Umbilical cord (tissue), 2 donors: Measurements from ENCODE around the gene DGCR2. TPM values are rescaled to one million over a fixed set of nuclear protein-coding genes. Genes with fewer than 3 reads are reported as not detected.
"Not testable (repeated sequence)": the region's sequence is repeated elsewhere in the genome, so short reads cannot be mapped to it uniquely, and the experiment has no call there.

Experiments used
- DNase-seq: peaks from one replicate; pipeline ENCODE4 v3.0.0-alpha.2; 2015; ENCODE audit warnings: low spot score
- total RNA-seq: library from RNA; depleted of rRNA; stranded (reverse); fragments of >200 nt; gene quantifications from one replicate; pipeline ENCODE4 v1.2.3, GENCODE V29; 2014; ENCODE audit warnings: low replicate concordance; ENCODE audit not compliant: insufficient read depth

Gene DGCR2
- total RNA-seq, 1 donor from 2014 or later = 47.4 TPM

GRCh38 chr22:19061471-19062138 lies 60.6 kb downstream of the DGCR2 start:
- no peak for DNase-seq

GRCh38 chr22:19060356-19061009 lies 61.7 kb downstream of the DGCR2 start:
- no peak for DNase-seq

- no peak for DNase-seq
Observed at GRCh38 chr22:19059481-19060278, 62.5 kb downstream of the DGCR2 start.

DNA sequence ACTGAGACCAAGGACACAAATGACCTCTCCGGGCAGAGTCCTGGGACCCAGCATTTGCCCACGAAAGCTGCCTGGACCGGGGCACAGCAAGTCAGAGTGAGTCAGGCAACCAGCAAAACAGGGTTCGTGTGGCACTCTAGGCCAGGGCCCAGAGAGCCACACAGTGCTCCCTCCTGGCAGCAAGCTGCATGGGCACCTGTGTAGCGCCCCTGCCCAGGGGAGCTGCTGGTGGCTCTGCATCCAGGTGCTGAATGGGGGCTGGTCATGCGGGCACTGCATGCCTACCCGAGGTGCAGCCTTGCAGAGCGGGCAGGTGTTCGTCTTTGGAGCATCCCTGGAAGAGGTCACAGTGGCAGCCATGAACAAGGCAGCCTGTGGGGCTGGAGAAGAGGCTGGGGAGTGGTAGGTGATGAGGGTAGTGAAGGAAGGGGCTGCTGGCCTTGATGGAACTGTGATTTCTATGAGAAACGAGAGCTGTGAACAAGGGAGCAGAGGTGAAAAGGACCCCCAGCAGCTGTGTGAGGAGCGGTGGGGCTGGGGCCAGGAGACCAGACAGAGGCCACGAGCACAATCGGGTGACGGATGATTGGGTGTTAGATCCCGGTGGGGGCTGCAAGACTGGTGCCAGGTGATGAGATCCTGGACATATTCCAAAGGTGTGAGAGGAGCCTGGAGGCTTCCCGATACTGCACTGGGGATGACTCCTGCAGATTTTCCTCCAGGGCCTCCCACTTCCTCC lies 63.3 kb downstream of the DGCR2 start:
- DNase-seq = no peak

DNA sequence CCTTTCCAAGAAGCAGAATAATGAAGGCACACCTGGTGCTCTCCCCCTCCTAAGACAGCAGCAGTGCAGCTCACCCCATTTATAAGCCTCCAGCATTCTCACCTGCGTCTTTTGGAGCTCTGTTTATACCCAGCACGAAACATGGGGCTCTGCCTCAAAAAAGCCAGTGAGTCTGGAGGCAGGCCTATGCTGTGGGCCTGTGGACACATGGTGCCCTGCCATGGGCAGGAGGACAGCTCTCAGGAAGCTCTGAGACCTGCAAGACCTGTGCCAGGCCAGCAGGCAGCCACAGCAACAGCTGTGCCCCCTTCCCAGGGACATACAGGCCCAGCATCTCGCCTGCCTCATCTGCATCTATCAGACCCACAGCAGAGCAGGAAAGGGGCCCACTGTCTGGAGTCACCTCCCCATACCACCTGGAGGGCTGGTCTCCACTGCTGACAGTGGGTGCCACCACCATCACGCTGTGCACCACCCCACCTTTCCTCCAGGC lies 64.2 kb downstream of the DGCR2 start:
- DNase-seq = no peak

GRCh38 chr22:19057539-19057938 lies 64.7 kb downstream of the DGCR2 start:
- DNase-seq = no peak

- no peak for DNase-seq
Observed at GRCh38 chr22:19056951-19057401, 65.2 kb downstream of the DGCR2 start.

GRCh38 chr22:19055801-19056200 lies 66.4 kb downstream of the DGCR2 start:
- DNase-seq = no peak

DNA sequence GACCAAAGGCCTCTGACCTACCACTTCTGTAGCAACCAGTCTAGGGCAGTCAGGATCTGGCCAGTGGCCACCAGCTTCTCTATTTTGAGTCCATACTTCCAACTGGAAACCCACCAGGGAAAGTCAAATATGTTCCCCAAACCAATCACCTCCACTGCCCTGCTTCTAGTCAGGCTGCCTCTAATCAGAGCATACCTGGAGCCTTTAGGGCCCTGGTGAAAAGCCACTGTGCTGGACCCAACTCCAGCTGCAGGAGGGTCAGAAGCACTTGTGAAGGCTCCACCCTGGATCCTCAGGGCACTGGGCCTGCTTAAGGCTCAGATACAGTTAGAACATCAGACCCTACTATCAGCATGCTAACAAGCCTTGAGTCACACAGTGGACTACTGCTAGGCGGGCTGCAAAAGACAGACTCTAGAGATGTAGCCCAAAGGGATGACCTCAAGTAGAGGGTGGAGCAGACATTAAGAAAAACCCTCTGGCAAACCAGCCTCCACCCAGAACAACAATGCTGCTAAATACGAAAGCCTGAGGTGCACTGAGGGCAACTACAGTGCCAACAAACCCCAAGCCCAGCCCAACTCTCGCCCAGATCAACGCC lies 69.2 kb downstream of the DGCR2 start:
- no peak for DNase-seq

GRCh38 chr22:19051381-19052072 lies 70.7 kb downstream of the DGCR2 start:
- DNase-seq = no peak

DNA sequence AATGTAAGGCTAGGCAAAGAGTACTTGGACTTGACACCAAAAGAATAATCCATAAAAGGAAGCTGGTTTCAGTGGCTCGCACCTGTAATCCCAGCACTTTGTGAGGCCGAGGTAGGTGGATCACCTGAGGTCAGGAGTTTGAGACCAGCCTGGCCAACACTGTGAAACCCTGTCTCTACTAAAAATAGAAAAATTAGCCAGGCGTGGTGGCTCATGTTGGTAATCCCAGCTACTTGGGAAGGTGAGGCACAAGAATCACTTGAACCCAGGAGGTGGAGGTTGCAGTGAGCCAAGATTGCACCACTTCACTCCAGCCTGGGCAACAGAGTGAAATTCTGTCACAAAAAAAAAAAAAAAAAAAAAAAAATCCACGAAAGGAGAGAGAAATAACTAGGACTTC lies 71.4 kb downstream of the DGCR2 start:
- DNase-seq = not testable (repeated sequence)

- DNase-seq = no peak
Observed at GRCh38 chr22:19050117-19050516, 72.1 kb downstream of the DGCR2 start.

- no peak for DNase-seq
Observed at GRCh38 chr22:19048531-19048930, 73.7 kb downstream of the DGCR2 start.

DNA sequence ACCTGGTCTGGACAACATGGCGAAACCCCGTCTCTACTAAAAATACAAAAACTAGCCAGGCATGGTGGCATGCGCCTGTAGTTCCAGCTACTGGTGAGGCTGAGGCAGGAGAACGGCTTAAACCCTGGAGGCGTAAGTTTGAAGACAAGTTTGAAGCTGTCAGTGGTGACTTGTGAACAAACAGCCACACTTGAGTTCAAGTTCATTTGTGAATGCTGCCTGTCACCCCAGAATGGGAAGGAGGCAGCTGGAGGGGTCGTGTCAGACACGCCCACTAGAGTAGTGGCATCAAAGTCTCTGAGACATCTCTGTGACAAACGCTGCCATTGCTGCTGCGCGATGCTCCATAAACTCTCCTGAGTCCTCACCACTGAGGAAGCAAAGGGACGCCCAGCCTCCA lies 74.2 kb downstream of the DGCR2 start:
- DNase-seq = no peak

GRCh38 chr22:19046719-19047609 lies 75.2 kb downstream of the DGCR2 start:
- no peak for DNase-seq

DNA sequence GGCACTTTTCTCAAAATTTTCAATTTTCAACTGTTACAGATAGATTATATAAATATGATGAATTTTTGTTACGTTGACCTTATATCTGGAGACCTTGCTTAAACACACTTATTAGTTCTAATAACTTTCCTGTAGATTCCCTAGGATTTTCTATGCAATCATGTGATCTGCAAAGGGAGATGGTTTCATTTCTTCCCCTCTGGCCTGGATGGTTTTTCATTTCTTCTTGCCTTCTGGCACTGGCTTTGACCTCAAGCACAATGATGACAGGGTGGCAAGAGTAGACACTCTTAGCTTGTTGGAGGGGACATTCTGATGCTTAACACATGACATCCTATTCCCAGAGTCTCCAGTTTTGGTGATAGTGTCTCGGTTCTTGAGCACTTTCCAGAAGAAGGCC lies 75.9 kb downstream of the DGCR2 start:
- DNase-seq = no peak

- DNase-seq = no peak
Observed at GRCh38 chr22:19045094-19045493, 77.1 kb downstream of the DGCR2 start.

GRCh38 chr22:19044381-19044780 lies 77.8 kb downstream of the DGCR2 start:
- no peak for DNase-seq
